ENCODE measurements around the gene MPZL3.

DNA sequence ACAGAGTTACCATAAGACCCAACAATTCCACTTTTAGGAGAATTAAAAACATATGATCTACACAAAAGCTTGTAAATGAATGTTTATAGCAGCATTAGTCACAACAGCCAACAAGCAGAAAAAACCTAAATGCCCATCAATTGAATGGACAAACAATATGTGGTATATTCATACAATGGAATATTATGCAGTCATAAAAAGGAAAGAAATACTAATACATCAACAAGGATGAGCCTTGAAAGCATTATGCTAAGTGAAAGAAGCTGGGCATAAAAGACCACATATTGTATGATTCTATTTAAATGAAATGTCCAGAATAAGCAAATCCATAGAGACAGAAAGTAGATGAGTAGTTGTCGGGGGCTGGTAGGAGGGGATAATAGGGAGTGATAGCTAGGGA is 7.0 kb upstream of the MPZL3 start:
- TF ChIP-seq, protein P1, sequence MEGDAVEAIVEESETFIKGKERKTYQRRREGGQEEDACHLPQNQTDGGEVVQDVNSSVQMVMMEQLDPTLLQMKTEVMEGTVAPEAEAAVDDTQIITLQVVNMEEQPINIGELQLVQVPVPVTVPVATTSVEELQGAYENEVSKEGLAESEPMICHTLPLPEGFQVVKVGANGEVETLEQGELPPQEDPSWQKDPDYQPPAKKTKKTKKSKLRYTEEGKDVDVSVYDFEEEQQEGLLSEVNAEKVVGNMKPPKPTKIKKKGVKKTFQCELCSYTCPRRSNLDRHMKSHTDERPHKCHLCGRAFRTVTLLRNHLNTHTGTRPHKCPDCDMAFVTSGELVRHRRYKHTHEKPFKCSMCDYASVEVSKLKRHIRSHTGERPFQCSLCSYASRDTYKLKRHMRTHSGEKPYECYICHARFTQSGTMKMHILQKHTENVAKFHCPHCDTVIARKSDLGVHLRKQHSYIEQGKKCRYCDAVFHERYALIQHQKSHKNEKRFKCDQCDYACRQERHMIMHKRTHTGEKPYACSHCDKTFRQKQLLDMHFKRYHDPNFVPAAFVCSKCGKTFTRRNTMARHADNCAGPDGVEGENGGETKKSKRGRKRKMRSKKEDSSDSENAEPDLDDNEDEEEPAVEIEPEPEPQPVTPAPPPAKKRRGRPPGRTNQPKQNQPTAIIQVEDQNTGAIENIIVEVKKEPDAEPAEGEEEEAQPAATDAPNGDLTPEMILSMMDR (IDR thresholded peaks at IDR 0.05): no peak
- no peak for TF ChIP-seq POLR2AphosphoS5 (IDR thresholded peaks at IDR 0.05)
- no peak for TF ChIP-seq EP300 (IDR thresholded peaks at IDR 0.05)
- no peak for TF ChIP-seq POLR2A (IDR thresholded peaks at IDR 0.05)

Measured in stomach (tissue), 4 donors.